GM19023 (cell line): ENCODE measurements around the gene MAP1LC3B.

Experiments
- ATAC-seq: cut with Tn5 transposase; IDR thresholded peaks from one replicate; pipeline ENCODE4 v1.9.1; 2021; ENCODE audit warnings: mild to moderate bottlenecking, moderate library complexity; ENCODE audit not compliant: unreplicated experiment

Gene MAP1LC3B

GRCh38 chr16:87391950-87392820 lies at the start of gene MAP1LC3B:
Gene MAP1LC3B (plus strand): TSS chr16:87392336. CDS start chr16:87392428, 92 bp downstream.
- ATAC-seq = peak; percentile 61

GRCh38 chr16:87342504-87342903 lies 49.6 kb upstream of the MAP1LC3B start:
- ATAC-seq = no peak

GRCh38 chr16:87342978-87343752 lies 49.0 kb upstream of the MAP1LC3B start:
- ATAC-seq = no peak

- no peak for ATAC-seq
These were observed 48.4 kb upstream of the MAP1LC3B start for GRCh38 chr16:87343753-87344050.

GRCh38 chr16:87344165-87344930 lies 47.8 kb upstream of the MAP1LC3B start:
- ATAC-seq = no peak

GRCh38 chr16:87344931-87345631 lies 47.1 kb upstream of the MAP1LC3B start:
- no peak for ATAC-seq

- no peak for ATAC-seq
These were observed 46.3 kb upstream of the MAP1LC3B start for GRCh38 chr16:87345726-87346424.

GRCh38 chr16:87346517-87347060 lies 45.5 kb upstream of the MAP1LC3B start:
- no peak for ATAC-seq

- ATAC-seq = no peak
These were observed 44.1 kb upstream of the MAP1LC3B start for GRCh38 chr16:87347932-87348615.

- ATAC-seq = no peak
These were observed 43.4 kb upstream of the MAP1LC3B start for GRCh38 chr16:87348616-87349157.

GRCh38 chr16:87350031-87350430 lies 42.1 kb upstream of the MAP1LC3B start:
- ATAC-seq = no peak

- no peak for ATAC-seq
These were observed 41.3 kb upstream of the MAP1LC3B start for GRCh38 chr16:87350681-87351319.

GRCh38 chr16:87351320-87351698 lies 40.8 kb upstream of the MAP1LC3B start:
- no peak for ATAC-seq

- ATAC-seq = no peak
These were observed 39.3 kb upstream of the MAP1LC3B start for GRCh38 chr16:87352818-87353217.

GRCh38 chr16:87353613-87354012 lies 38.5 kb upstream of the MAP1LC3B start:
- ATAC-seq = no peak

- ATAC-seq = no peak
These were observed 35.7 kb upstream of the MAP1LC3B start for GRCh38 chr16:87356491-87356853.

- ATAC-seq = no peak
These were observed 33.9 kb upstream of the MAP1LC3B start for GRCh38 chr16:87358250-87358649.

GRCh38 chr16:87358696-87359095 lies 33.4 kb upstream of the MAP1LC3B start:
- no peak for ATAC-seq

- no peak for ATAC-seq
These were observed 33.0 kb upstream of the MAP1LC3B start for GRCh38 chr16:87359121-87359520.
